T-cell (primary cell): ENCODE measurements around the gene AKIRIN2. TPM values are rescaled to one million over a fixed set of nuclear protein-coding genes. Genes with fewer than 3 reads are reported as not detected.

Experiments used
- ATAC-seq, 4 experiments: fragments of 200-7000 bp in 3 of 4; fragments of 150-1000 bp in 1 of 4; cut with Tn5 transposase; replicated peaks in 1 of 4; 1 replicate in 3 of 4; 2 replicates in 1 of 4; pipeline ENCODE4 v1.10.0; 2021; ENCODE audit warnings: moderate library complexity in 3 of 4, mild to moderate bottlenecking in 2 of 4, moderate number of reproducible peaks in 1 of 4
- CTCF ChIA-PET, 2 donors: fragments of 300-600 bp; sonication (Branson Sonifier 250); formaldehyde crosslinking; loops; one replicate each; lab custom pipeline; 2022; ENCODE audit warnings: antibody characterized with exemption in 2 of 2; lab: Charles Lee
- POLR2A ChIA-PET, 2 donors: fragments of 300-600 bp; sonication (Branson Sonifier 250); formaldehyde crosslinking; loops; one replicate each; lab custom pipeline; 2022; ENCODE audit warnings: antibody characterized with exemption in 2 of 2; lab: Charles Lee
- DNase-seq, 35 experiments: peaks; one replicate each; pipeline versions ENCODE4 v3.0.0 to v3.0.0-alpha.2; 2013 to 2023
- H3K27ac ChIP-seq: one replicate; pipeline ENCODE4 v1.5.1; 2013; ENCODE audit warnings: low read length
- H3K27me3 ChIP-seq, 2 experiments: replicated peaks in 1 of 2; 1 replicate in 1 of 2; 2 replicates in 1 of 2; pipeline versions ENCODE4 v1.6.1 to v1.7.0; 2013; ENCODE audit warnings: low read length in 1 of 2, mixed read lengths in 1 of 2; ENCODE audit not compliant: control insufficient read depth in 2 of 2, insufficient read depth in 2 of 2; ENCODE audit errors: extremely low read depth in 1 of 2
- H3K36me3 ChIP-seq, 2 donors: 1 replicate in 1 of 2; 2 replicates in 1 of 2; pipeline versions ENCODE4 v1.6.1 to v1.7.0; 2013; ENCODE audit warnings: low read length in 1 of 2; ENCODE audit not compliant: control insufficient read depth in 2 of 2, insufficient read depth in 1 of 2; ENCODE audit errors: extremely low read depth in 1 of 2
- H3K4me1 ChIP-seq, 2 experiments: 1 replicate in 1 of 2; 2 replicates in 1 of 2; pipeline versions ENCODE4 v1.6.1 to v1.7.0; 2013; ENCODE audit warnings: low read length in 2 of 2, mixed read lengths in 1 of 2; ENCODE audit not compliant: insufficient read depth in 2 of 2, control insufficient read depth in 1 of 2; ENCODE audit errors: extremely low read depth in 1 of 2
- H3K4me3 ChIP-seq, 2 donors: 1 replicate in 1 of 2; 2 replicates in 1 of 2; pipeline versions ENCODE4 v1.5.1 to v1.7.0; 2013; ENCODE audit warnings: mild to moderate bottlenecking in 2 of 2, low read length in 1 of 2, moderate library complexity in 1 of 2; ENCODE audit not compliant: control insufficient read depth in 1 of 2; ENCODE audit errors: extremely low read depth in 1 of 2
- H3K9me3 ChIP-seq: 2 replicates; pipeline ENCODE4 v1.7.0; 2013
- H3K27ac Mint-ChIP-seq, 2 donors: one replicate each; pipeline ENCODE4 v1.8.0; 2020 to 2021; ENCODE audit warnings: mild to moderate bottlenecking in 2 of 2, mixed read lengths in 2 of 2
- H3K27me3 Mint-ChIP-seq, 2 donors: one replicate each; pipeline ENCODE4 v1.8.0; 2021 to 2022; ENCODE audit warnings: mixed read lengths in 2 of 2
- H3K36me3 Mint-ChIP-seq: one replicate; pipeline ENCODE4 v1.8.0; 2021; ENCODE audit warnings: mixed read lengths
- H3K4me1 Mint-ChIP-seq, 3 donors: one replicate each; pipeline ENCODE4 v1.8.0; 2020 to 2022; ENCODE audit warnings: mixed read lengths in 3 of 3, mild to moderate bottlenecking in 1 of 3
- H3K4me3 Mint-ChIP-seq, 3 donors: one replicate each; pipeline ENCODE4 v1.8.0; 2020 to 2022; ENCODE audit warnings: mild to moderate bottlenecking in 3 of 3, mixed read lengths in 3 of 3, moderate library complexity in 3 of 3
- H3K9me3 Mint-ChIP-seq, 3 donors: one replicate each; pipeline ENCODE4 v1.8.0; 2020 to 2022; ENCODE audit warnings: mixed read lengths in 3 of 3
- WGBS: methylation state at CpG from one replicate; pipeline ENCODE4 v1.1.5; 2013; ENCODE audit warnings: missing lambda C conversion rate; ENCODE audit not compliant: insufficient coverage; 5-methylcytosine and 5-hydroxymethylcytosine counted together
- total RNA-seq, 35 experiments: library from RNA in 6 of 35; stranded (reverse) in 6 of 35; fragments of 120-200 nt in 1 of 35; gene quantifications; one replicate each; pipeline versions ENCODE4 v1.2.1 to v1.2.4 and lab custom pipeline; 2013 to 2026

AKIRIN2 gene
- total RNA-seq, 5 donors from 2014 or later (not counting 1 experiment from before 2014, with no cell fraction given): 52.5 to 81.9 (median 66.0) TPM

DNA sequence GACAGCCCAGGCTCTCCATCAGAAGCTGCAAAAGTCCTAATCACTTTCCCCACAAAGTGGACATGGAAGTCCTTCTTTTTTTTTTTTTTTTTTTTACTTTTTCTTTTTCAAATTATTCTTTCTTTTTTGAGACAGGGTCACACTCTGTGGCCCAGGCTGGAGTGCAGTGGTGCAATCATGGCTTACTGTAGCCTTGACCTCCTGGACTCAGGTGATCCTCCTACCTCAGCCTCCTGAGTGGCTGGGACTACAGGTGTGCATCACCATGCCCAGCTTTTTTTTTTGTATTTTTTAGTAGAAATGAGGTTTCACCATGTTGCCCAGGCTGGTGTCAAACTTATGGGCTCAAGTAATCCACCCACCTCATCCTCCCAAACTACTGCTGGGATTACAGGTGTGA is 29.0 kb upstream of the AKIRIN2 start:
- DNase-seq (no peak), ATAC-seq (no peak)
- Mint-ChIP-seq H3K36me3 (no peaks in the 10 kb centered on the region), H3K4me1 (peaks cover 12 to 26% (median 15%) of the 10 kb centered on the region in 3 donors), H3K9me3 (no peaks in the 10 kb centered on the region), H3K27me3 (no peaks in the 10 kb centered on the region), H3K27ac (no peak overlapping the region), H3K4me3 (no peak overlapping the region)
- Histone ChIP-seq H3K4me1 (peaks cover 5 to 12% of the 10 kb centered on the region in 2 experiments), H3K36me3 (no peaks in the 10 kb centered on the region), H3K27me3 (no peaks in the 10 kb centered on the region), H3K27ac (peak overlapping the region; percentile 45), H3K9me3 (no peaks in the 10 kb centered on the region), H3K4me3 (no peak overlapping the region)
- ChIA-PET CTCF (interaction anchor here (0.6 to 0.7 kb wide), 2 partner anchors 28 to 1140 kb away, joined by 3 to 9 read pairs; no protein-coding TSS in a partner anchor), POLR2A (no interaction called here)

DNA sequence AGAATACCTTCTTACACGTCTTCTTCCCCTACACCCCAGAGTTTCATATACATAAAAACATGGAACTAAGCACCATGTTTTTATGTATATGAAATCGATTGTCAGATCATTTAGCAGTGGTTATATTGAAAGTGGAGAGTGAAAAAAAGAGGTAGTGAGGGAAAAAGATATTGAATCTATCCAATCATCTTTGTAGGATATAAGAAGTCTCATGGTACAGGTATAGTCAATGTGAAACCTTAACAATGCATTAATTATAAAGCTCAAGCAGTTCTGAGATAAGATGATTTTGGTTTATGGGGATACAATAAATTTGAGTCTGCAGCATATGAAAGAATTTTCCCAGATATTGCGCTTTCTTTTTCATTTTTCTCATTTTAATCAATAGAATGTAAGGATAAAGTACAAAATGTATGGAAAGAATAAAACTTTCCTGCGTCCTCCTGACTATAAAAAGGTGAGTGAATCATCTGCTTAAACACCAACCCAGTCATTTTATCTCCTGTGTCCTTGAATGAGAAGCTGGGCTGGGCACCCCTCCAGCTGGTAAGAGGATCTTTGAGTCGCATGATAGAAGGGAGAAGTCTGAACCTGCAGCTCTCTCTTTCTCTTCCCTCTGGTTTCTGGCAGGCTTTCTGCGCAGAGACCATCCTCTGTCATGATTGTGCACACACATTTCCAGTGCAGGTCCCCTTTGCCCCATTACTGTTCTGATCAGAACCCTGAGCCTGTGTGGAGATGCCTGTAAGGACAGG is 28.1 kb upstream of the AKIRIN2 start:
- ChIA-PET CTCF (no interaction called here), POLR2A (no interaction called here)
- H3K4me1 Mint-ChIP-seq: peaks cover 12 to 31% (median 20%) of the 10 kb centered on the region in 3 donors
- no peaks in the 10 kb centered on the region for H3K9me3 Mint-ChIP-seq
- H3K4me3 Mint-ChIP-seq: no peak overlapping the region
- H3K4me1 ChIP-seq: peaks cover 5 to 17% of the 10 kb centered on the region in 2 experiments
- DNase-seq (no peak), ATAC-seq (no peak)
- H3K27ac Mint-ChIP-seq: peak overlapping the region in 1 of 2 donors; percentile 39
- no peaks in the 10 kb centered on the region for H3K36me3 ChIP-seq
- H3K27me3 Mint-ChIP-seq: no peaks in the 10 kb centered on the region
- no peaks in the 10 kb centered on the region for H3K27me3 ChIP-seq
- H3K4me3 ChIP-seq: no peak overlapping the region
- H3K9me3 ChIP-seq: no peaks in the 10 kb centered on the region
- no peak overlapping the region for H3K27ac ChIP-seq
- 20% methylated on average over 1 of the region's 6 CpGs for WGBS
- no peaks in the 10 kb centered on the region for H3K36me3 Mint-ChIP-seq

- Histone ChIP-seq H3K27ac (no peak overlapping the region), H3K36me3 (no peaks in the 10 kb centered on the region), H3K4me1 (peaks cover 5 to 18% of the 10 kb centered on the region in 2 experiments), H3K9me3 (no peaks in the 10 kb centered on the region), H3K4me3 (no peak overlapping the region), H3K27me3 (no peaks in the 10 kb centered on the region)
- no peaks in the 10 kb centered on the region for H3K27me3 Mint-ChIP-seq
- ChIA-PET CTCF (no interaction called here), POLR2A (no interaction called here)
- no peak overlapping the region for H3K4me3 Mint-ChIP-seq
- H3K36me3 Mint-ChIP-seq: no peaks in the 10 kb centered on the region
- peaks cover 12 to 39% (median 27%) of the 10 kb centered on the region in 3 donors for H3K4me1 Mint-ChIP-seq
- peak overlapping the region in 1 of 2 donors; percentile 17 for H3K27ac Mint-ChIP-seq
- H3K9me3 Mint-ChIP-seq: no peaks in the 10 kb centered on the region
- DNase-seq (no peak), ATAC-seq (no peak)
- WGBS: no CpG with 5 or more reads among the region's 3 CpGs
Measured at GRCh38 chr6:87728706-87729105, 26.7 kb upstream of the AKIRIN2 start.

GRCh38 chr6:87724983-87725811 is 23.2 kb upstream of the AKIRIN2 start:
- no peaks in the 10 kb centered on the region for H3K36me3 Mint-ChIP-seq
- H3K36me3 ChIP-seq: no peaks in the 10 kb centered on the region
- ChIA-PET POLR2A (no interaction called here), CTCF (no interaction called here)
- H3K4me1 ChIP-seq: peaks cover 0 to 18% of the 10 kb centered on the region in 2 experiments
- 35% methylated on average over 4 of the region's 4 CpGs for WGBS
- H3K27ac ChIP-seq: no peak overlapping the region
- no peaks in the 10 kb centered on the region for H3K9me3 Mint-ChIP-seq
- H3K4me1 Mint-ChIP-seq: peaks cover 0 to 34% (median 21%) of the 10 kb centered on the region in 3 donors
- H3K27me3 ChIP-seq: no peaks in the 10 kb centered on the region
- no peaks in the 10 kb centered on the region for H3K27me3 Mint-ChIP-seq
- no peak overlapping the region for H3K4me3 ChIP-seq
- peak in 2 of 4 experiments; percentile 24 to 37 for ATAC-seq
- H3K9me3 ChIP-seq: no peaks in the 10 kb centered on the region
- no peak for DNase-seq
- no peak overlapping the region for H3K4me3 Mint-ChIP-seq
- H3K27ac Mint-ChIP-seq: peak overlapping the region; percentile 76 to 87

- ATAC-seq (no peak), DNase-seq (peak in 1 of 35 experiments; percentile 11)
- no peak overlapping the region for H3K4me3 Mint-ChIP-seq
- peaks cover 0 to 29% of the 10 kb centered on the region in 2 experiments for H3K4me1 ChIP-seq
- H3K9me3 Mint-ChIP-seq: no peaks in the 10 kb centered on the region
- no peak overlapping the region for H3K4me3 ChIP-seq
- WGBS: 69% methylated on average over 2 of the region's 8 CpGs
- ChIA-PET POLR2A (no interaction called here), CTCF (no interaction called here)
- H3K4me1 Mint-ChIP-seq: peaks cover 0 to 40% (median 21%) of the 10 kb centered on the region in 3 donors
- H3K27ac Mint-ChIP-seq: peak overlapping the region in 1 of 2 donors; percentile 31
- no peaks in the 10 kb centered on the region for H3K27me3 ChIP-seq
- no peaks in the 10 kb centered on the region for H3K9me3 ChIP-seq
- no peak overlapping the region for H3K27ac ChIP-seq
- no peaks in the 10 kb centered on the region for H3K36me3 ChIP-seq
- no peaks in the 10 kb centered on the region for H3K36me3 Mint-ChIP-seq
- no peaks in the 10 kb centered on the region for H3K27me3 Mint-ChIP-seq
Measured at GRCh38 chr6:87723170-87724078, 21.4 kb upstream of the AKIRIN2 start.
